ENCODE data around the gene CA10.

CA10 gene

DNA sequence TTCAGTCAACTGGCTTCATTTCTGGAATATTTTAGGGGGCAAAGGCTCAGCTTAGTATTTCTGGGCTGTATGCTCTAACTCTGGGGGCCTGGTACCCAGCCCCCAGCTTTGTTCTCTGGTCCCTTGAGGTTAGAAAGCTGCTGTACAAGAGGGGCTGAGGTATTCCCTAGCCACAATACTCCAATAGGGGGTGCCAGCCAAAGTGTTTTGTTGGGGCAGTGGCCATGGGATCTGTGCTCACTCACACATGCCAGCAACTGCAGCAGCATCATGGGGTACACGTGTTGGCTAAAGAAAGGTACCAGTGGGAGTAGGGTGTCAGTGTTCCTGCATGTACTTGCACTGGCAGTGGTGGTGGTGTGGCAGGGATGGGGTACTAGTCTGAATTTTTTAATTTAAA is 257.3 kb downstream of the CA10 start:
- no peak for TF ChIP-seq CTCF (IDR thresholded peaks at IDR 0.05; ENCODE audit: extremely low read depth, missing control alignments)
- DNase-seq (ENCODE audit: low spot score), result no peak

- TF ChIP-seq CTCF (IDR thresholded peaks at IDR 0.05; ENCODE audit: extremely low read depth, missing control alignments), result no peak
- DNase-seq (ENCODE audit: low spot score), result no peak
Measured at GRCh38 chr17:51891936-51892335, 266.6 kb downstream of the CA10 start.

- no peak for TF ChIP-seq CTCF (IDR thresholded peaks at IDR 0.05; ENCODE audit: extremely low read depth, missing control alignments)
- DNase-seq (ENCODE audit: low spot score), result no peak
Measured at GRCh38 chr17:51890710-51891109, 267.8 kb downstream of the CA10 start.

GRCh38 chr17:51888816-51889215 is 269.7 kb downstream of the CA10 start:
- no peak for DNase-seq (ENCODE audit: low spot score)
- no peak for TF ChIP-seq CTCF (IDR thresholded peaks at IDR 0.05; ENCODE audit: extremely low read depth, missing control alignments)

GRCh38 chr17:51876986-51877385 is 281.5 kb downstream of the CA10 start:
- DNase-seq (ENCODE audit: low spot score), result no peak
- TF ChIP-seq CTCF (IDR thresholded peaks at IDR 0.05; ENCODE audit: extremely low read depth, missing control alignments), result no peak

GRCh38 chr17:51873302-51873701 is 285.2 kb downstream of the CA10 start:
- DNase-seq (ENCODE audit: low spot score), result no peak
- TF ChIP-seq CTCF (IDR thresholded peaks at IDR 0.05; ENCODE audit: extremely low read depth, missing control alignments), result no peak

DNA sequence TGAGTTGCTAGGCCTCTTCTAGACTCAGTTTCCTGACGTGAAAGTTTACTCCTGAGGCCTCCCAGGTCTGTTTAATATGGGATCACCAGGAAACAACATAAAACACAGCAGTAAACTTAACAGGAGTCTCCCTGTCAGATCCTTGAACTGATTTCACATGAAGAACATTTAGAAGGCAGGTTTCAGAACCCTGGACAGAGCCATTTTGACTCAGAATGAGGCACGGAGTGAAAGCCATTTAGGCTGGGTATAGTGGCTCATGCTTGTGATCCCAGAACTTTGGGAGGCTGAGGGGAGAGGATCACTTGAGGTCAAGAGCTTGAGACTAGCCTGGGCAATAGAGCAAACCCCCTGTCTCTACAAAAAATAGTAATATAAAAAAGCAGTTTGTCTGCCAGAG is 289.1 kb downstream of the CA10 start:
- peak; percentile 6 for DNase-seq (ENCODE audit: low spot score)
- no peak for TF ChIP-seq CTCF (IDR thresholded peaks at IDR 0.05; ENCODE audit: extremely low read depth, missing control alignments)
